ENCODE results near the gene ITGA1.

GRCh38 chr5:52881468-52881867 is 93.8 kb downstream of the ITGA1 start:
- TF ChIP-seq TP53 (CRISPR knock-in tag; conservative IDR thresholded peaks at IDR 0.05) (no peak), HNRNPUL1 (IDR thresholded peaks at IDR 0.05; ENCODE audit: low read depth, low read length) (no peak), JUNB (CRISPR knock-in tag; IDR thresholded peaks at IDR 0.05; ENCODE audit: borderline replicate concordance) (no peak), NFRKB (IDR thresholded peaks at IDR 0.05) (no peak)

All from HepG2 (cell line).